GM21360 (cell line): ENCODE data around the gene CNTRL.

Source experiments
- ATAC-seq: cut with Tn5 transposase; IDR thresholded peaks from one replicate; pipeline ENCODE4 v1.9.1; 2021; ENCODE audit warnings: mild to moderate bottlenecking, moderate library complexity; ENCODE audit not compliant: unreplicated experiment

Gene CNTRL

DNA sequence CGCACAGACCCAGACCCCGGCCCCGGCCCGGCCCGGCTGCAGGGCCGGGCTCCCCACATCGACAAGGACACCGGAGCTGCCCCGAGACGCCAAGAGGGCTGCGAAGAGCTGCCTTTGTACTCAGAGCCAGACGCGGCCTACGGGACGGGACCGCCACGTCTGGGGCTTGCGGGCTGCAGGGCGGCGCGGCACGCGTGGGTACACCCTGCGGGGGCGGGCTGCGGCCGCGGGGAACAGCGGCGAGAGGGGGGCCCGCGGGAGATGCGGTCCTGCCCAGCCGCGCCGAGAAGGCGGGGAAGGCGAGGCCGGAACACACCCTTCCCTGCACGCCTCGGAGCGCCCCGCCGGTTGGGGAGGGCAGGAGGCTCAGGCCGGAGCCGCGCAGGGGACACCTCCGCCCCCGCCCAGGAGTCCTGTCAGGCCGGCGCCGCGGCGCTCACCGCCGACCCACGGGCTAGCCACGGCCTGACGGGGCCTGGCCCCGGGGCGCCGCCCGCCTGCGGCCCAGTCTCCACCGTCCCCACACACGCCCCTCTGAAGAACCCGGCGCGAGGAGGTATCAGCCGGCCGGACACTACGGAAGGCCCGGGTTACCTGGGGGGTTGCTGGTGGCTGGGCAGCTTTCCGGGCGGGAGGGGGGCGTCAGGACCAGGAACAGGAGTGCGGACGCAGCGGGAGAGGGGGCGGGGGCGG lies 126.4 kb downstream of the CNTRL start:
- peak; percentile 21 for ATAC-seq

DNA sequence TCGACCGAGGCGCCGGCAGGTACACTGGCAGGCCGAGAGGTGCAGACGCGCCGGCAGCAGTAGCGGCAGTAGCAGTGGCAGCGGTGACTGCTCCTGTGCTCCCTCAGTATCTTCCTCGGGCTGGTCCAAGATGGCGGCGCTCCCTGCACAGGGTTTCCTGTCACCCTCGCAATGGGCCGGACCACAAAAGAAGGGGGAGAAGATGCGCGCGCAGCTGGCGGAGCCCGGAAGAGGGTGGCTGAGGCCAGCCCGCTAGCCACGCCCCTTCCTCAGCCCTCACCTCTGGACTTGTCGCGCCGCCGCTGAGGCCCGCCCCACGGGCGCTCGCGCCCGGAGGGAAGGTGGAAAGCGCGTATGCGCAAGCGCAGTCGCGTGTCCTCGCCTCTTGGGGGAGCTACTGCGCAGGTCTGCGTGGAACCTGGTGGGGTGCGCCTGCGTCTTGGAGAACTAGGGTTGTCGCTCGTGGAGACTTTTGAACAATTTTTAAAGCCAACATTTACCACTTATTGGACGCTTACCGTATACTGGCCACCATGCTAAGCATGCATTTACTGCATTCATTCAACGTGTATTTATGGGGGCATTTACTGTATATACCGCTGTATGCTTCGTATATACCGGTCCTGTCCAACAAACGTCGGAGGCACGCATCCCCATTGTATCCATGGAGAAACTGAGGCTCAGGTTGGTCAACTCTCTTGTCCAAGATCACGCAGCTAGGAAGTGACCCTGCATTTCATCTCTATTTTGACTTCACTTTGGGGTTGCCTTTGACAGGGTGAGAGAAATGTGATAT lies 127.2 kb downstream of the CNTRL start, which contains the start of gene RAB14:
Gene RAB14 (minus strand): TSS at position 132 of the 796 bp plus-strand sequence. CDS start 8,457 bp downstream, outside the sequence.
- peak; percentile 84 for ATAC-seq

DNA sequence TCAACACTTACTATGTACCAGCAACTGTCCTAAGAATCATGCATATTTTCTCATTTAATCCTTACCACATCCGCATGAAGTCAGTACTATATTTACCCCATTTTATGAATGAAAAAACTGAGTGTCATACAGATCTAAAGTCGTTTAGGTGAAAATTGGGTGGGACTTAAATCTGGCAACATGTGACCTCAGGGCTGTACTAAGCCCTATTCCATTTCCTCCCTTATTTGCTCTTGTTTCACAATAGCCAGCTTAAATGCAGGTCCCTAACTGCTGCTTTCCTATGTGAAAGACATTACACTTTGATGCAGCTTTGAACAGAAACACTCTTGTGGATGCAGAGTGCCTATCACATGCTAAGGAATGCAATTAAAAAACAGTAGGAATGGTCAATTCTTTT lies 129.4 kb downstream of the CNTRL start:
- ATAC-seq: no peak

DNA sequence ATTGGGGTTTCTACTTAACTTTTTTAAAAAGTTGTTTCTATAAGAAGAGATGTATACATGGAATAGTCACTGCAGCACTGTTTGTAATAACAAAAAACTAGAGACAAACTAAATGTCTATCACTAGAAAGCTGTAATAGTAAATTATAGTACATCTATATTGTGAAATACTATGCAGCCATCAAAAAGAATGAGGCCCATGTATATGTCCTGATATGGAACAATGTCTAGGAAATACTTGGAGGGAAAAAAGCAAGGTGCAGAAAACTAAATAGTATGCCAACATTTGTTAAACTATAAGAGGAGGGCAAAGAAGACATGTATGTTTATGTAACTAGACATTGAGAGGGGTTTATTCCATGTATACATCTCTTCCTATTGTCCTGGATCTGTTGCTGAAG lies 129.9 kb downstream of the CNTRL start:
- ATAC-seq: no peak

DNA sequence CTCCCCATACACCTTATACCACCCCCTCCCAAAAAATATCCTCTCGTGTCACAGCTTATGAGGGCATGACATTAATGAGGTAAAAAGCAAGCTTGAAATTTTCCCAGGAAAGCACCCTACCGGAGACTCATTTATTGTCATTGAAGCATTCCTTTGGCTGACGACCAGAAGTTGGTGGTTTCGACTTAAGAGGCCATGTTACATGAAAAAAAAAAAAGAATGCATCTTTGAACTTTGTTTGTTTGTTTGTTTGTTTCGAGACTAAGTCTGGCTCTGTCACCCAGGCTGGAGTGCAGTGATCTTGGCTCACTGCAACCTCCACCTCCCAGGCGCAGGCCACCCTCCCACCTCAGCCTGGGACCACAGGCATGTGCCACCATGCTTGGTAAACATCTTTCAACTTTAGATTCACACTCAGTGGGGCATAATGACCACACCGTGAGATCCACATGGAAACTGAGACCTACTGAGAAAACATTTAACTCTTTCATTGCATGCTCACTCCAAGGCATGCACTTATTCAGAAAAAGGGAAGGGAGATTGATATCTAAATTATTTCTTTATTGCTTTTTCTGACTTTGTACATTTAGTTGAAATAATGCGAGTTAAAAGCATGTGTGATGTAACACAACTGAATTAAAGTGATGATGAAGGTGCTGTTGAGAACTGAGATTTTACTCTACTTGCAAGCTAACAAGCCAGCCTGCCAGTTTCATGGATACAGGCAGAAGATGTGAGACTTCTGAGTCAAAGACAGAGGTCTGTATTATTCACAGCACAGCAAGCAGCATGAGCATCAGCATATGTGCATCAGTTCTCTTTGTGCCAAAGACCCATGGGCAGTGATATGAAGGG lies 132.0 kb downstream of the CNTRL start:
- peak; percentile 31 for ATAC-seq

DNA sequence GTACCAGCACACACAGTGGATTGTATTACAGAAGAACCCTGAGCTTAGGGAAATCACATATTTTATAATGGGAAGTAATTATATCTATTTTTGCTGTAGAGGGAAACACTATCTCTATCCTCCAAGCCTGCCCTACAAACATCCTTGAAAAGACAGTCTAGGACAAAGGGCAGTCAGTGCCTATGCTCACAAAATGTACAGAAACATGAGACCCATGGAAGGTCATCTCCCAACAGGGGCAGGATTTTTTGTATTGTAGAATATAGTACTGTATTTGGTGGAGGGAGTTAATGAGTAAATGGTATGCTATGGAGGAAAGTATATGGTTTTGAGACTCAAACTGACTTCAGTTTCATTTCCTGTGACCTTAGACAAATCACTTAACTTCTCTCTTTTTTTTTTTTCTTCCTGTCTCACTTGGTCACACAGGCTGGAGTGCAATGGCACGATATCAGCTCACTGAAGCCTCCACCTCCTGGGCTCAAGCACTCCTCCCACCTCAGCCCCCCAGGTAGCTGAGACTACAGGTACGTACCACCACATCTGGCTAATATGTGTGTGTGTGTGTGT lies 132.7 kb downstream of the CNTRL start:
- peak; percentile 80 for ATAC-seq

DNA sequence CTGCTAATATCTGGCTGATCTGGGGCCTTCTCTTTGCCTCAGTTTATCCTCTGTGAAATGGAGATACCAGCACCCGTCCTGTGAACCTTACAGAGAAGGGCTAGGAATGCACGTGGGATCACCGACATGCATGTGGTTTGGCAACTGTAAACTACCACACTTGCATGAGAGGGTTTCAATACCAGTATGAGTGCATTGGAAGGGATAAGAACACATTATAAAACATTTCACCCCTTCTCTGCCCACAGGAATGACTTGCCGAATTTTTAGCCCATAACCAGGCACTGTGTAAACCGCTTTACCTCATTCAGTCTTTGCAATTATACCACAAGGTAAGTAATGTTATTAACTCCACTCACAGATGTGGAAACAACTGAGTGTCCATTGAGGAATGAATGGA lies 135.8 kb downstream of the CNTRL start:
- no peak for ATAC-seq

DNA sequence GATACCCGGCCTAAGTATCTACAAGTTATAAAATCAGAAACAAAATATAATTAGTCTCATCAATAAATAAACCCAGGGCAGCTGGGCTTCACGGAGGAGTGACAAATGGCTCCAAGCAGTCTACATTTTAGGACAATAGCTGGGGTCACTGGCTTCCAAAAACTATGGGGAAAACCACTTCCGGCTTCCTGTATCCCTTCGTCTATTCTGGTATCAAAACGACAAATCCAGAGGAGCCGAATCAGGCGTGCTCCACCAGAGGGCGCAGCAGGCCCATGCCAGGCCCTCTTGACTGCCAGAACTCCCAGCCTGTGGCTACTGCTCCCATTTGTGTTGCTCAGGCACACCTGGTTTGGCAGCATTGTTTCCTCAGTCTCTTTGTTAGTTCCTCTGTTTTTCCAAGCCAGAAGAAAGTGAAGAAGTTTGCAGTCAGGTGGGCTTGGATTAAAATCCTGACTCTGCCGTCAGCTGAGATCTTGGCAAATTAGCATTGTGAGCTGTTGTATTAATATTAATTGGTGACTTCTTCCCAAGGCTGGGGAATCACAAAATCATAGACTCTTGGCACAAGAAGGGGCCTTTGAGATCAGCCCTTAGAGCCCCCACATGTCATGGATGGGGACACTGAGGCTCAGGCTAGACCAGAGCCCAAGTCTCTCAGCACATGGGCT lies 138.5 kb downstream of the CNTRL start:
- ATAC-seq: no peak

DNA sequence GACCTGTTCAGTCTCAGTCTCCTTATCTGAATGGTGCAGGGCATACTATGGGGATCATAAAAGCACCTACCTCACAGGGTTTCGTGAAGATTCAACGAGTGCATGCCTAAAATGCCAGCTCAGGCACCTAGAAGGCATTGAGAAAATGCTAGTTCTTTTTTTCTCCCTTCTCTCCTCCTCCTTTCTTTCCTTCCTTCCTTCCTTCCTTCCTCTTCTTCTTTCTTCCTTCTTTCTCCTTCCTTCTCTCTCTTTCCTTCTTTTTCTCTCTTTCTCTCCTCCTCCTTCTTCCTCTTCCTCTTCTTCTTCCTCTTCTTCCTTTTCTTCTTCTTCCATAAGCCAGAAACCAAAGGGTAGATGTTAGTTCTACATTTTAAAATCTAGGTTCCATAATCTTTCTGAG lies 139.2 kb downstream of the CNTRL start:
- no peak for ATAC-seq

DNA sequence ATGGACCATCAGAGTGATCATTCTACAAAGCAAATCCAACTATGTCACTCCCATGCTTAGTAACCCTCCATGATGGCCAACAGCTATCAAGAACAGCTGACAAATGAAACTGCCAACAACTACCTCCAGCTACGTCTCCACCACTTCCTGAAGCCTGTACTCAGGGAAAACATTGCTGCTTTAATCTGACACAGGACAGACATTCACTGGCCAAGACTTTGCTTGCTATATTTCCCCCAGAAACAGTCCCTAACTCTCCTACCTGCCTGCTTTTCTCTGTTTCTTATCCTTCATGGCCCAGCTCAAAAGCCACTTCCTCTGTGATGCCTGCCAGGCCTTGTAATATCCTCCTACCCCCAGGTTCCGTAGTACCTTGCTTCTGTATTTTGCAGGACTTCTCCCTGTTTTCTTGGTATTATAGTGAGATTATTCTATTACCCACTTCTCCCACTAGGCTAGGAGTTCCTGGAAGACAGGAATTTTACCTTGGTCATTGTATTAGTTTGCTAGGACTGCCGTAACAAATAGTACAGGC lies 141.6 kb downstream of the CNTRL start:
- ATAC-seq: no peak

DNA sequence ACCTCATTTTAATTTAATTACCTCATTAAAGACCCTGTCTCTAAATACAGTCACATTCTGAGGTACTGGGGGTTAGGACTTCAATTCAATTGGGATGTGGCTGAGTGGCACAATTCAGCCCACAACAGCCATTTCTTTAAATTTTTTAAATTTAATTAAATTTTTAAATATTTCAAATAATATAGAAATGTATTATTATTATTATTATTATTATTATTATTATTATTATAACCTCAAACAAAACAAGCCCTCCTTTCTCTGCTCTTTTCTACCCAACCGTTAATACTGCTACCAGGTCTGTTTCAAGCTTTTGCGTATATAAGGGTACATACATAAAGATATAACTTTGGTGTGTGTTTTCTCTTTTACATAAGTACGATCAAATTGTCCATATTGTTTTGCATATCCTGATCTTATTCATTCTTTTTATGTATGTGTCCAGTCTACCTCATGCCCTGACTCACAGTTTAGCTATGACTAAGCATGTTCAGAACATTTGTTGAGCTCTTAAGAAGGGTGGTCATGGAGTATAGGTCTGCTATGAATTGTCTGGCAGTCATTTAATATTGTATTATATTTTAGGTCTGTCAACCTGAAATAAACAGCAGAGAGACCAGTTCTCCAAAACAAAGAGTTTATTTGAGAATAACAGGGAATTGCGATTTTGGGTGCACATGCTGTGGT lies 143.0 kb downstream of the CNTRL start:
- ATAC-seq: peak; percentile 79

DNA sequence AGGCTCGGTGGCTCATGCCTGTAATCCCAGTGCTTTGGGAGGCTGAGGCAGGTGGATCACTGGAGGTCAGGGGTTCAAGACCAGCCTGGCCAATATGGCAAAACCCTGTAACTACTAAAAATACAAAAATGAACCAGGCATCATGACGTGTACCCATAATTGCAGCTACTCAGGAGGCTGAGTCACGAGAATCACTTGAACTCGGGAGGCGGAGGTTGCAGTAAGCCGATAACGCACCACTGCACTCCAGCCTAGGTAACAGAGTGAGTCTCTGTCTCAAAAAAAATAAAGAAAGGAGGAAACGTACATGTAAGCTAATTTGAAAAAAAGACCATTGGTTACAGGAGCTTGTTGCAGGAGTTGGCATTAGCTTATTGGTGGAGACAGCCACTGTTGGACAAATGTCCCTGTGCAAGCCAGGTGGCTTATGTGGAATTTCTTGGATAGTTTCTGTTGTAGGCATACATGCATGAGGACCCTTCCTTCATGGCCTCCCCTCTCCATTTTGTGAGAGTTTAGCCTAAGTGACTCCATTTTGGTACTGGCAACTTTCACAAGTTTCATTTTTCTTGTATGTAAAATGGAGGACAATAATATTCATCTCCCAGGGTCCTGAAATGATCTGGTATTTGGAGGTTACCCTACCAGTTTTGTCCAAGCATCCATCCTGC lies 143.7 kb downstream of the CNTRL start:
- no peak for ATAC-seq

DNA sequence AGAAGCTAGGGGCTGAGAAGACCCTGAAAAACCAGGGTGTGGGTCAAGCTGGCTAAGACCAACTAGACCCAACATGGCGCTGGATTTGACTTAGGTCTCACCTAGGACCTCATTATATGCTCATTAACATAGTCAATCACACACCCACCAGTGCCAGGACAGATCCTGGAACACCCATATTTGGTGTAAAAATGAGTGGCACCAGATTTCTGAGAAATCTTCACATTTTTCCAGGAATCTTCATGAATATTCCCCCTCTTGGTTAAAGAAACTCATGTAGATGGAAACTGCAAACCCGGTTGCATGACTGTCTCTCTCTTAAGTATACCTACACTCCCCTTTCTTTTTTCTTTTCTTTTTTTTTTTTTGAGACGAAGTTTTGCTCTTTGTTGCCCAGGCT lies 144.8 kb downstream of the CNTRL start:
- no peak for ATAC-seq

DNA sequence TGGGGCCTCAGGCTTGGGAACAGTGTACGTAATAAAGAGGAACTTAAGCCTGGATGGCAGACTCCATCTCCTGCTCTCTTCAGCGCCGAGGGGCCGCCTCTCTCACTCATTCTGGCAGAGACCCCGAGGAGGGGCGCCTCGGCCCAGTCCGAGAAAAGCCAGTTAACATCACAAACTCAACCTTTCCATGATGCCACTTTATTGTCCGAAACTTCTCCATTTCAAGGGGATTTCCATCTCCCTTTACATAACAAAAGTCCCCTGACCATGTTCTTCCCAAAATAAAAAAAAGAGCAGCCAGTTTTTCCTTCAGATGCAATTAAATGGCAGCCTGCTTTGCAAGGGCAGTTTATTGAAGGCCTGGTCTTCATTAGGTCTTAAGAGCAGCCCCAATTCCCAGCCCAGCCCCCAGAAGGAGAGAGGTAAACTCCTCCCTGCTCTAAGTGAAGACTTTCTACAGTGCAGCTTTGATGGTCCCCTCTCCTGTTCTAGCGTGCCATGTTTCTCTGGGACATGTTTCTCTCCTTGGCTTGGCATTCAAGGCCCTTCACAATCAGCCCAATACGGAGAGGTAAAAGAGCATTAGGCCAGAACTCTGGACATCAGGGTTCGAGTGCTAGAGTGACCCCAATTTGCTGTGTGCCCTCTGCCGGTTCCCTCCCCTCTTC lies 146.4 kb downstream of the CNTRL start:
- no peak for ATAC-seq

DNA sequence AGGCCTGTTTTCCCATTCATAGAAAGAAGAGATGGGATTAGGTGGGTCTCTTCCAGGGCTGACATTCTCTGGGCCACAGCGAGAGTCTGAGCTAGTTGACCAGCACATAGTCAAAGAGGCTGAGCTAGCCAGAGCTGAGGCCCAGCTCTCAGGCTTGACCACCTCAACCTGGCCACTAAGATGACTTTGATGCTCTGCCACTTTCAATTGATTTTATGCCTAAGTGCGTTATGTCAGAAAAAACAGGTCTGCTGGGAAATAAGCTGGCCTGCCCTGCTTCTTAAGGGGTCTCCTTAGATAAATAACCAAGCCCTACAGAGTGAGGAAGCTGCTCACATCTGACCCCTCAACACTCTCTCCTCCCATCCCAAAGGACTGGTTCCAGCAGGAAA lies 146.9 kb downstream of the CNTRL start:
- ATAC-seq: no peak

DNA sequence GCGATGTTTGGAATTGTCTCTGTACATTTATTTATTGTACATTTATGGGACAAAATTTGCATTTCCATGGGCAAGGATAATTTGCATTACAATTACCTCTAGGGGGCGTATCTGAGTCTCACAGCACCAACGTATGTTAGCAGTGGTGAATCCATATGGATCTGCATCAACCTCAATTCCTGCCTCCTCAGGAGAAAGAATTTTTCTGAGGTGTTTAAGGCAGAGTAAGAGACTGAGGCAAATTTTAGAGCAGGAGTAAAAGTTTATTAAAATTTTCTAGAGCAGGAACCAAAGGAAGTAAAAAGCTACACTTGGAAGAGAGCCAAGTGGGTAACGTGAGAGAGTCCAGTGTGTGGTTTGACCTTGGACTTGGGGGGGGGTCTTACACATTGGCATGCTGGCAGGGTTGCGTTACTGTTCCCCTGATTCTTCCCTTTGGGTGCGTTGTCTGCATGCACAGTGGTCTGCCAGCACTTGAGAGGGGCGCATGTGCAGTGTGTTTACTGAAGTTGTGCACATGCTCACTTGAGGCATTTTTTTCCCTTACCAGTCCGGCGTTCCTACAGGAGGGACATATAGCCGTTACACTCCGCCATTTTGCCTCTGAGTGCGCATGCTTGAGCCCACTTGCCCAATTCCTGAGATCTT lies 147.9 kb downstream of the CNTRL start:
- ATAC-seq: no peak

DNA sequence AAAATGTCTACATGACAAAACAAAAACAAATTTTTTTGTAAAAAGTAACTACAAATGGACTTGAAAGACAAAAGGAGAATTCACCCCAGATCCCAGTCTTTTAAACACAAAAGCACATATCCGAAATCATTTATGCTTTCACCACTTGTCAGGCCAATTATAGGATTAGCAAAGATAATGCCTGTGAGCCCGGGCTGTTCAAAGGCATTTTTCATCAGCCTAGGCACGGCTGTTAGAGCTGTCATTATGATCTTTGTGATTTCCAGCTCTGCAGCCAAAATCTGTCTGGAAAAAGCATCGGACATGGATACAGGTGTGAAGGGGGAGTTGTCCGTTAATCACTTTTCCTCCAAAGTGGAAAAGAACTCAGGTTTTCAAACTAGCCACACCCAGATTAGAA lies 150.5 kb downstream of the CNTRL start:
- ATAC-seq: no peak

DNA sequence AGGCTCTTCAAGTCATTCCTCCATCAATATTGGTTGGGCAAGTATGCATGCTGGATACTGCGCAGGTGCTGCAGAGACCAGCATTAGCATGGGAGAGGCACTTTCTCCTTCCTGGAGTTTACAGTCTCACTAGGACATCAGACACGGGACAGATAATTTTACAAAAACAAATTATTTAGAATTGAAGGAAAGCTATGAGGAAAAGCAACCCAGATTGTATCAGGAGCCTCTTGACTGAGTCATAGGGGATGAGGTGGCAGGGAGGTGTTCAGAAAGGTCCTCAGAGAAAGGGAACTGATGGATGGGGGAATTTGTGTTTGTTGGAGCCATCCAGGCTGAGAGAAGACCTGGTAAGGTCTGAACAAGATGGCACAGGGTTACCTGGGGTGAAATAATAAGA lies 151.4 kb downstream of the CNTRL start:
- no peak for ATAC-seq
